GM23338 (cell line): ENCODE data around the gene SLC25A48. TPM values are rescaled to one million over a fixed set of nuclear protein-coding genes. Genes with fewer than 3 reads are reported as not detected.

ENCODE experiments used
- ATAC-seq: fragments of 200-7000 bp; cut with Tn5 transposase; 3 replicates; pipeline ENCODE4 v1.9.1; 2020
- DNase-seq: peaks from one replicate; pipeline ENCODE4 v3.0.0-alpha.2; 2015; ENCODE audit warnings: low spot score
- H2AFZ ChIP-seq: fragments of 200-600 bp; sonication (generic); 2 replicates; pipeline ENCODE4 v1.8.0; 2016; ENCODE audit warnings: antibody characterized with exemption, mild to moderate bottlenecking, moderate library complexity
- H3F3A ChIP-seq: fragments of 200-600 bp; sonication (generic); replicated peaks from 2 replicates; pipeline ENCODE4 v1.8.0; 2017; ENCODE audit warnings: antibody characterized with exemption, mixed run types, low read depth
- H3K27ac ChIP-seq: fragments of 200-600 bp; sonication (generic); 2 replicates; pipeline ENCODE4 v1.6.1; 2016; ENCODE audit warnings: low read depth
- H3K27me3 ChIP-seq: fragments of 200-600 bp; sonication (generic); 2 replicates; pipeline ENCODE4 v1.8.0; 2016; ENCODE audit warnings: mild to moderate bottlenecking, mixed run types, moderate library complexity; ENCODE audit not compliant: insufficient read depth
- H3K36me3 ChIP-seq: fragments of 200-600 bp; sonication (generic); 2 replicates; pipeline ENCODE4 v1.8.0; 2016; ENCODE audit warnings: mild to moderate bottlenecking; ENCODE audit not compliant: insufficient read depth
- H3K4me1 ChIP-seq: fragments of 200-600 bp; sonication (generic); 2 replicates; pipeline ENCODE4 v1.8.0; 2016; ENCODE audit warnings: mild to moderate bottlenecking, moderate library complexity; ENCODE audit not compliant: insufficient read depth
- H3K4me2 ChIP-seq: fragments of 200-600 bp; sonication (generic); 2 replicates; pipeline ENCODE4 v1.7.1; 2017; ENCODE audit warnings: mixed run types
- H3K4me3 ChIP-seq: fragments of 200-600 bp; sonication (generic); 2 replicates; pipeline ENCODE4 v1.6.1; 2016; ENCODE audit warnings: mixed run types
- H3K79me2 ChIP-seq: fragments of 200-600 bp; sonication (generic); replicated peaks from 2 replicates; pipeline ENCODE4 v1.8.0; 2017; ENCODE audit warnings: mild to moderate bottlenecking; ENCODE audit not compliant: insufficient read depth
- H3K9me2 ChIP-seq: fragments of 200-600 bp; sonication (generic); 2 replicates; pipeline ENCODE4 v1.8.0; 2017; ENCODE audit not compliant: insufficient read depth
- H4K20me1 ChIP-seq: fragments of 200-600 bp; sonication (generic); replicated peaks from 2 replicates; pipeline ENCODE4 v1.8.0; 2017; ENCODE audit warnings: mild to moderate bottlenecking; ENCODE audit not compliant: insufficient read depth
- H3K27ac Mint-ChIP-seq: 2 replicates; pipeline ENCODE4 v1.8.0; 2020; ENCODE audit warnings: inconsistent platforms, mild to moderate bottlenecking, moderate library complexity, mixed read lengths
- H3K27me3 Mint-ChIP-seq: 3 replicates; pipeline ENCODE4 v1.8.0; 2022; ENCODE audit warnings: low read depth, mild to moderate bottlenecking, moderate library complexity, mixed read lengths, inconsistent platforms; ENCODE audit not compliant: insufficient read depth, poor library complexity
- H3K36me3 Mint-ChIP-seq: 3 replicates; pipeline ENCODE4 v1.8.0; 2021; ENCODE audit warnings: low read depth, mild to moderate bottlenecking, inconsistent platforms, moderate library complexity, mixed read lengths
- H3K4me1 Mint-ChIP-seq: 3 replicates; pipeline ENCODE4 v1.8.0; 2020; ENCODE audit warnings: mild to moderate bottlenecking, inconsistent platforms, mixed read lengths
- H3K4me3 Mint-ChIP-seq: 3 replicates; pipeline ENCODE4 v1.8.0; 2021; ENCODE audit warnings: moderate library complexity, mild to moderate bottlenecking, inconsistent platforms, mixed read lengths
- H3K9me3 Mint-ChIP-seq: 3 replicates; pipeline ENCODE4 v1.8.0; 2020; ENCODE audit warnings: moderate library complexity, mild to moderate bottlenecking, inconsistent platforms, mixed read lengths
- CREB1 ChIP-seq: fragments of 250-450 bp; sonication (Bioruptor Pico); IDR thresholded peaks from 2 replicates; pipeline ENCODE4 v1.5.0; 2020; ENCODE audit warnings: low read depth, mild to moderate bottlenecking, moderate library complexity
- EZH2 ChIP-seq: fragments of 200-600 bp; sonication (generic); IDR thresholded peaks from one replicate; pipeline ENCODE4 v1.8.0; 2017; ENCODE audit warnings: antibody characterized with exemption, mild to moderate bottlenecking, low read depth; ENCODE audit not compliant: unreplicated experiment
- EZH2phosphoT487 ChIP-seq: fragments of 200-600 bp; sonication (generic); IDR thresholded peaks from one replicate; pipeline ENCODE4 v1.8.1; 2018; ENCODE audit warnings: antibody characterized with exemption; ENCODE audit not compliant: unreplicated experiment
- JUNB ChIP-seq: IDR thresholded peaks from one replicate; pipeline ENCODE4 v1.6.1; 2016; ENCODE audit warnings: antibody characterized with exemption; ENCODE audit not compliant: unreplicated experiment
- NANOG ChIP-seq: IDR thresholded peaks from 2 replicates; pipeline ENCODE4 v1.6.1; 2016; ENCODE audit warnings: antibody characterized with exemption, borderline replicate concordance
- POLR2AphosphoS5 ChIP-seq: IDR thresholded peaks from 2 replicates; pipeline ENCODE4 v1.6.1; 2016; ENCODE audit warnings: antibody characterized with exemption, low read depth
- STAT1 ChIP-seq: IDR thresholded peaks from one replicate; pipeline ENCODE4 v1.6.1; 2016; ENCODE audit warnings: antibody characterized with exemption; ENCODE audit not compliant: unreplicated experiment
- ZNF114 ChIP-seq: fragments of 250-450 bp; sonication (Bioruptor Pico); IDR thresholded peaks from 2 replicates; pipeline ENCODE4 v1.5.0; 2020; ENCODE audit warnings: mild to moderate bottlenecking, moderate library complexity
- ZNF331 ChIP-seq: fragments of 250-450 bp; sonication (Bioruptor Pico); IDR thresholded peaks from 2 replicates; pipeline ENCODE4 v1.5.0; 2020; ENCODE audit warnings: low read depth, mild to moderate bottlenecking, moderate library complexity
- polyA plus RNA-seq: library from polyadenylated mRNA; unstranded; fragments of >200 nt; fragmentation: Nextera tagmentation; extraction: Ambion mirVana; gene quantifications from 2 replicates; pipeline ENCODE4 v1.2.1, GENCODE V29; 2016
- total RNA-seq: library from RNA; depleted of rRNA; stranded (reverse); fragments of >200 nt; shearing (Covaris generic); gene quantifications from 2 replicates; pipeline ENCODE4 v1.2.3, GENCODE V29; 2014
- TF ChIP-seq, protein P1 (sequence below): fragments of 250-450 bp; sonication (Bioruptor Pico); IDR thresholded peaks from 2 replicates; pipeline ENCODE4 v1.5.0; 2020; ENCODE audit warnings: mild to moderate bottlenecking, moderate library complexity
- TF ChIP-seq, protein P2 (sequence below): IDR thresholded peaks from one replicate; pipeline ENCODE4 v1.6.1; 2018; ENCODE audit warnings: antibody characterized with exemption; ENCODE audit not compliant: unreplicated experiment
- TF ChIP-seq, protein P3 (sequence below), 2 experiments: fragments of 200-600 bp in 1 of 2; sonication (generic) in 1 of 2; conservative IDR thresholded peaks; 2 replicates each; pipeline versions ENCODE4 v1.5.1 to v1.6.1; 2016 to 2017; ENCODE audit warnings: antibody characterized with exemption in 2 of 2, low read depth in 2 of 2, mild to moderate bottlenecking in 2 of 2, moderate library complexity in 1 of 2
- TF ChIP-seq, protein P4 (sequence below): IDR thresholded peaks from 2 replicates; pipeline ENCODE4 v1.6.1; 2016; ENCODE audit warnings: antibody characterized with exemption

SLC25A48 gene
- total and polyA plus RNA-seq, 2 experiments from 2014 or later: 1.1 to 1.5 TPM

DNA sequence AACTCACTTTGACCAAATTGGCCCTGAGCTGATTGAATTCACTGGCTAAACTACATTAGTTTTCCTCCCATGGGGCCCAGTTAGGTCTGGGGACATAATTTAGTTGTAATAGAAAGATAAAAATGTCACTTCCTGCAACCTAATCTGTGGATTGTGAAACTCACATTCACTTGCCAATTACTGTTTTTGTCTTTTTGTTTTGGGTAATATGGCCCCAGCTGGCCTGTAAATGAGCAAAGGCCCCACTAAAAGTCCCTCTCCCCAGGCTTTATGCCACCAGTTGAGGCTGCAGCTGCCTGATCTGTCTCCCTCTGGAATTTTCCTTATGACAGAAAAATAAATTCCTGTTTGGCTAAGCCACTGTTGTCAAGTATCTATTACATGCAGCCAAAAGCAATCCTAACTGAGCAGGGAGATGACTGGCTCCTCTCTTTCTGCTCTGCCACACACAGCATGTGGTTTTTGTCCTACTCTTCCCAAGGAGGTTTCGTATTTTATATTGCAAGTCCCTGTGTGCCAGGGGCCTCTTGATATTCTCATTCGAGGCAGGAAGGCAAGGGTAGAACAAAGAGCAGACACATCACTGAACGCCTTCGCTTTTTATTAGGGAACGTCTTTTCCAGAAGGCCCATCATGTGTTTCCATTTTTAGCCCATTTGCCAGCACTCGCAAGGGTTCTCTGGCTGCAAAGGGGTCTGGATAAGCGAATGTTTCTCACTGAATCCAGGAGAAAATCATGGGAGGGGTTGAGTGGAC is 24.1 kb upstream of the SLC25A48 start:
- Histone ChIP-seq H3K9me2 (0 out of 2 replicates have a peak, but pooled peaks cover 2% of the 10 kb centered on the region), H4K20me1 (no peaks in the 10 kb centered on the region), H3K27ac (no peak overlapping the region), H3K4me3 (no peak overlapping the region), H2AFZ (0 out of 2 replicates have a peak overlapping the region, but pooled peaks have one; percentile 18), H3K4me1 (no peaks in the 10 kb centered on the region), H3K36me3 (no peaks in the 10 kb centered on the region), H3K79me2 (no peaks in the 10 kb centered on the region), H3K4me2 (no peak overlapping the region), H3F3A (no peaks in the 10 kb centered on the region), H3K27me3 (no peaks in the 10 kb centered on the region)
- peaks cover 5% of the 10 kb centered on the region; the same call in 1 of the 3 replicates for H3K4me1 Mint-ChIP-seq
- H3K9me3 Mint-ChIP-seq: no peaks in the 10 kb centered on the region; the same call in 2 of the 3 replicates
- H3K4me3 Mint-ChIP-seq: no peak overlapping the region
- no peak for ATAC-seq
- TF ChIP-seq EZH2phosphoT487 (no peak), CREB1 (CRISPR knock-in tag) (no peak), ZNF114 (CRISPR knock-in tag) (no peak), EZH2 (no peak), ZNF331 (no peak), NANOG (no peak), STAT1 (no peak), JUNB (no peak), POLR2AphosphoS5 (no peak)
- TF ChIP-seq, protein P1, sequence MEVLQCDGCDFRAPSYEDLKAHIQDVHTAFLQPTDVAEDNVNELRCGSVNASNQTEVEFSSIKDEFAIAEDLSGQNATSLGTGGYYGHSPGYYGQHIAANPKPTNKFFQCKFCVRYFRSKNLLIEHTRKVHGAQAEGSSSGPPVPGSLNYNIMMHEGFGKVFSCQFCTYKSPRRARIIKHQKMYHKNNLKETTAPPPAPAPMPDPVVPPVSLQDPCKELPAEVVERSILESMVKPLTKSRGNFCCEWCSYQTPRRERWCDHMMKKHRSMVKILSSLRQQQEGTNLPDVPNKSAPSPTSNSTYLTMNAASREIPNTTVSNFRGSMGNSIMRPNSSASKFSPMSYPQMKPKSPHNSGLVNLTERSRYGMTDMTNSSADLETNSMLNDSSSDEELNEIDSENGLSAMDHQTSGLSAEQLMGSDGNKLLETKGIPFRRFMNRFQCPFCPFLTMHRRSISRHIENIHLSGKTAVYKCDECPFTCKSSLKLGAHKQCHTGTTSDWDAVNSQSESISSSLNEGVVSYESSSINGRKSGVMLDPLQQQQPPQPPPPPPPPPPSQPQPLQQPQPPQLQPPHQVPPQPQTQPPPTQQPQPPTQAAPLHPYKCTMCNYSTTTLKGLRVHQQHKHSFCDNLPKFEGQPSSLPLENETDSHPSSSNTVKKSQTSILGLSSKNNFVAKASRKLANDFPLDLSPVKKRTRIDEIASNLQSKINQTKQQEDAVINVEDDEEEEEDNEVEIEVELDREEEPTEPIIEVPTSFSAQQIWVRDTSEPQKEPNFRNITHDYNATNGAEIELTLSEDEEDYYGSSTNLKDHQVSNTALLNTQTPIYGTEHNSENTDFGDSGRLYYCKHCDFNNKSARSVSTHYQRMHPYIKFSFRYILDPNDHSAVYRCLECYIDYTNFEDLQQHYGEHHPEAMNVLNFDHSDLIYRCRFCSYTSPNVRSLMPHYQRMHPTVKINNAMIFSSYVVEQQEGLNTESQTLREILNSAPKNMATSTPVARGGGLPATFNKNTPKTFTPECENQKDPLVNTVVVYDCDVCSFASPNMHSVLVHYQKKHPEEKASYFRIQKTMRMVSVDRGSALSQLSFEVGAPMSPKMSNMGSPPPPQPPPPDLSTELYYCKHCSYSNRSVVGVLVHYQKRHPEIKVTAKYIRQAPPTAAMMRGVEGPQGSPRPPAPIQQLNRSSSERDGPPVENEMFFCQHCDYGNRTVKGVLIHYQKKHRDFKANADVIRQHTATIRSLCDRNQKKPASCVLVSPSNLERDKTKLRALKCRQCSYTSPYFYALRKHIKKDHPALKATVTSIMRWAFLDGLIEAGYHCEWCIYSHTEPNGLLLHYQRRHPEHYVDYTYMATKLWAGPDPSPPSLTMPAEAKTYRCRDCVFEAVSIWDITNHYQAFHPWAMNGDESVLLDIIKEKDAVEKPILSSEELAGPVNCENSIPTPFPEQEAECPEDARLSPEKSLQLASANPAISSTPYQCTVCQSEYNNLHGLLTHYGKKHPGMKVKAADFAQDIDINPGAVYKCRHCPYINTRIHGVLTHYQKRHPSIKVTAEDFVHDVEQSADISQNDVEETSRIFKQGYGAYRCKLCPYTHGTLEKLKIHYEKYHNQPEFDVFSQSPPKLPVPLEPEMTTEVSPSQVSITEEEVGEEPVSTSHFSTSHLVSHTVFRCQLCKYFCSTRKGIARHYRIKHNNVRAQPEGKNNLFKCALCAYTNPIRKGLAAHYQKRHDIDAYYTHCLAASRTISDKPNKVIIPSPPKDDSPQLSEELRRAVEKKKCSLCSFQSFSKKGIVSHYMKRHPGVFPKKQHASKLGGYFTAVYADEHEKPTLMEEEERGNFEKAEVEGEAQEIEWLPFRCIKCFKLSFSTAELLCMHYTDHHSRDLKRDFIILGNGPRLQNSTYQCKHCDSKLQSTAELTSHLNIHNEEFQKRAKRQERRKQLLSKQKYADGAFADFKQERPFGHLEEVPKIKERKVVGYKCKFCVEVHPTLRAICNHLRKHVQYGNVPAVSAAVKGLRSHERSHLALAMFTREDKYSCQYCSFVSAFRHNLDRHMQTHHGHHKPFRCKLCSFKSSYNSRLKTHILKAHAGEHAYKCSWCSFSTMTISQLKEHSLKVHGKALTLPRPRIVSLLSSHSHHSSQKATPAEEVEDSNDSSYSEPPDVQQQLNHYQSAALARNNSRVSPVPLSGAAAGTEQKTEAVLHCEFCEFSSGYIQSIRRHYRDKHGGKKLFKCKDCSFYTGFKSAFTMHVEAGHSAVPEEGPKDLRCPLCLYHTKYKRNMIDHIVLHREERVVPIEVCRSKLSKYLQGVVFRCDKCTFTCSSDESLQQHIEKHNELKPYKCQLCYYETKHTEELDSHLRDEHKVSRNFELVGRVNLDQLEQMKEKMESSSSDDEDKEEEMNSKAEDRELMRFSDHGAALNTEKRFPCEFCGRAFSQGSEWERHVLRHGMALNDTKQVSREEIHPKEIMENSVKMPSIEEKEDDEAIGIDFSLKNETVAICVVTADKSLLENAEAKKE (CRISPR knock-in tag): no peak
- TF ChIP-seq, protein P2, sequence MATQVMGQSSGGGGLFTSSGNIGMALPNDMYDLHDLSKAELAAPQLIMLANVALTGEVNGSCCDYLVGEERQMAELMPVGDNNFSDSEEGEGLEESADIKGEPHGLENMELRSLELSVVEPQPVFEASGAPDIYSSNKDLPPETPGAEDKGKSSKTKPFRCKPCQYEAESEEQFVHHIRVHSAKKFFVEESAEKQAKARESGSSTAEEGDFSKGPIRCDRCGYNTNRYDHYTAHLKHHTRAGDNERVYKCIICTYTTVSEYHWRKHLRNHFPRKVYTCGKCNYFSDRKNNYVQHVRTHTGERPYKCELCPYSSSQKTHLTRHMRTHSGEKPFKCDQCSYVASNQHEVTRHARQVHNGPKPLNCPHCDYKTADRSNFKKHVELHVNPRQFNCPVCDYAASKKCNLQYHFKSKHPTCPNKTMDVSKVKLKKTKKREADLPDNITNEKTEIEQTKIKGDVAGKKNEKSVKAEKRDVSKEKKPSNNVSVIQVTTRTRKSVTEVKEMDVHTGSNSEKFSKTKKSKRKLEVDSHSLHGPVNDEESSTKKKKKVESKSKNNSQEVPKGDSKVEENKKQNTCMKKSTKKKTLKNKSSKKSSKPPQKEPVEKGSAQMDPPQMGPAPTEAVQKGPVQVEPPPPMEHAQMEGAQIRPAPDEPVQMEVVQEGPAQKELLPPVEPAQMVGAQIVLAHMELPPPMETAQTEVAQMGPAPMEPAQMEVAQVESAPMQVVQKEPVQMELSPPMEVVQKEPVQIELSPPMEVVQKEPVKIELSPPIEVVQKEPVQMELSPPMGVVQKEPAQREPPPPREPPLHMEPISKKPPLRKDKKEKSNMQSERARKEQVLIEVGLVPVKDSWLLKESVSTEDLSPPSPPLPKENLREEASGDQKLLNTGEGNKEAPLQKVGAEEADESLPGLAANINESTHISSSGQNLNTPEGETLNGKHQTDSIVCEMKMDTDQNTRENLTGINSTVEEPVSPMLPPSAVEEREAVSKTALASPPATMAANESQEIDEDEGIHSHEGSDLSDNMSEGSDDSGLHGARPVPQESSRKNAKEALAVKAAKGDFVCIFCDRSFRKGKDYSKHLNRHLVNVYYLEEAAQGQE: no peak
- TF ChIP-seq, protein P3, sequence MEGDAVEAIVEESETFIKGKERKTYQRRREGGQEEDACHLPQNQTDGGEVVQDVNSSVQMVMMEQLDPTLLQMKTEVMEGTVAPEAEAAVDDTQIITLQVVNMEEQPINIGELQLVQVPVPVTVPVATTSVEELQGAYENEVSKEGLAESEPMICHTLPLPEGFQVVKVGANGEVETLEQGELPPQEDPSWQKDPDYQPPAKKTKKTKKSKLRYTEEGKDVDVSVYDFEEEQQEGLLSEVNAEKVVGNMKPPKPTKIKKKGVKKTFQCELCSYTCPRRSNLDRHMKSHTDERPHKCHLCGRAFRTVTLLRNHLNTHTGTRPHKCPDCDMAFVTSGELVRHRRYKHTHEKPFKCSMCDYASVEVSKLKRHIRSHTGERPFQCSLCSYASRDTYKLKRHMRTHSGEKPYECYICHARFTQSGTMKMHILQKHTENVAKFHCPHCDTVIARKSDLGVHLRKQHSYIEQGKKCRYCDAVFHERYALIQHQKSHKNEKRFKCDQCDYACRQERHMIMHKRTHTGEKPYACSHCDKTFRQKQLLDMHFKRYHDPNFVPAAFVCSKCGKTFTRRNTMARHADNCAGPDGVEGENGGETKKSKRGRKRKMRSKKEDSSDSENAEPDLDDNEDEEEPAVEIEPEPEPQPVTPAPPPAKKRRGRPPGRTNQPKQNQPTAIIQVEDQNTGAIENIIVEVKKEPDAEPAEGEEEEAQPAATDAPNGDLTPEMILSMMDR (conservative IDR thresholded peaks at IDR 0.05; ENCODE audit: low read depth in 2 of 2): no peak
- TF ChIP-seq, protein P4, sequence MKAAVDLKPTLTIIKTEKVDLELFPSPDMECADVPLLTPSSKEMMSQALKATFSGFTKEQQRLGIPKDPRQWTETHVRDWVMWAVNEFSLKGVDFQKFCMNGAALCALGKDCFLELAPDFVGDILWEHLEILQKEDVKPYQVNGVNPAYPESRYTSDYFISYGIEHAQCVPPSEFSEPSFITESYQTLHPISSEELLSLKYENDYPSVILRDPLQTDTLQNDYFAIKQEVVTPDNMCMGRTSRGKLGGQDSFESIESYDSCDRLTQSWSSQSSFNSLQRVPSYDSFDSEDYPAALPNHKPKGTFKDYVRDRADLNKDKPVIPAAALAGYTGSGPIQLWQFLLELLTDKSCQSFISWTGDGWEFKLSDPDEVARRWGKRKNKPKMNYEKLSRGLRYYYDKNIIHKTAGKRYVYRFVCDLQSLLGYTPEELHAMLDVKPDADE: no peak
- DNase-seq: no peak
- H3K36me3 Mint-ChIP-seq: peaks cover 2% of the 10 kb centered on the region; the same call in 1 of the 3 replicates
- no peak overlapping the region for H3K27ac Mint-ChIP-seq
- peaks cover 6% of the 10 kb centered on the region for H3K27me3 Mint-ChIP-seq
